ENCODE measurements around the gene GAS1. TPM values are rescaled to one million over a fixed set of nuclear protein-coding genes. Genes with fewer than 3 reads are reported as not detected.
A peak's percentile ranks its signal among the peaks of the same experiment; 100 is the strongest.

Gene GAS1
- total RNA-seq: 16.8 TPM
- long read RNA-seq, transcript GAS1-201 (1 exons, 2,827 nt): major isoform, 65 of 65 reads
- long read RNA-seq, partial matches to known transcripts: 0 of 65 reads
- long read RNA-seq, other reads (novel, unspliced or antisense): 0 of 65 reads

GRCh38 chr9:86947146-86948073, at the start of gene GAS1:
TSS of gene GAS1 (minus strand) at chr9:86947506. CDS start at chr9:86946779, 727 bp downstream.
- Histone ChIP-seq H3K36me3 (no peaks in the 10 kb centered on the region), H3K4me3 (peak within 1 kb of the TSS; percentile 79), H3K4me1 (peaks cover 13% of the 10 kb centered on the region), H3K27me3 (peaks cover 13% of the 10 kb centered on the region), H3K27ac (peak within 1 kb of the TSS; percentile 82), H3K9me3 (no peaks in the 10 kb centered on the region)
- DNase-seq (peak; percentile 83), ATAC-seq (peak; percentile 80)
- TF ChIP-seq CTCF (IDR thresholded peaks at IDR 0.05): no peak
- intact Hi-C loops (cut with DNase I): no loop called here

- intact Hi-C loops (cut with DNase I): no loop called here
- no peak for TF ChIP-seq CTCF (IDR thresholded peaks at IDR 0.05)
- no peaks in the 10 kb centered on the region for H3K9me3 ChIP-seq
- H3K27ac ChIP-seq: no peak overlapping the region
- no peaks in the 10 kb centered on the region for H3K36me3 ChIP-seq
- ATAC-seq: no peak
- no peaks in the 10 kb centered on the region for H3K4me1 ChIP-seq
- H3K27me3 ChIP-seq: no peaks in the 10 kb centered on the region
- no peak overlapping the region for H3K4me3 ChIP-seq
- DNase-seq: no peak
These were observed 46.9 kb upstream of the GAS1 start for GRCh38 chr9:86994231-86994630.

- intact Hi-C loops (cut with DNase I): no loop called here
- Histone ChIP-seq H3K4me1 (no peaks in the 10 kb centered on the region), H3K4me3 (no peak overlapping the region), H3K36me3 (no peaks in the 10 kb centered on the region), H3K9me3 (no peaks in the 10 kb centered on the region), H3K27me3 (no peaks in the 10 kb centered on the region), H3K27ac (no peak overlapping the region)
- no peak for TF ChIP-seq CTCF (IDR thresholded peaks at IDR 0.05)
- ATAC-seq (no peak), DNase-seq (no peak)
These were observed 46.5 kb upstream of the GAS1 start for GRCh38 chr9:86993830-86994229.

- no peak for DNase-seq
- Histone ChIP-seq H3K27ac (no peak overlapping the region), H3K4me3 (no peak overlapping the region), H3K4me1 (no peaks in the 10 kb centered on the region), H3K36me3 (no peaks in the 10 kb centered on the region), H3K27me3 (no peaks in the 10 kb centered on the region), H3K9me3 (no peaks in the 10 kb centered on the region)
- ATAC-seq: no peak
- TF ChIP-seq CTCF (IDR thresholded peaks at IDR 0.05): no peak
- intact Hi-C loops (cut with DNase I): no loop called here
These were observed 43.8 kb upstream of the GAS1 start for GRCh38 chr9:86991077-86991476.

- H3K9me3 ChIP-seq: no peaks in the 10 kb centered on the region
- H3K27ac ChIP-seq: no peak overlapping the region
- H3K4me1 ChIP-seq: no peaks in the 10 kb centered on the region
- no peaks in the 10 kb centered on the region for H3K27me3 ChIP-seq
- ATAC-seq (no peak), DNase-seq (no peak)
- intact Hi-C loops (cut with DNase I): no loop called here
- H3K4me3 ChIP-seq: no peak overlapping the region
- no peak for TF ChIP-seq CTCF (IDR thresholded peaks at IDR 0.05)
- H3K36me3 ChIP-seq: no peaks in the 10 kb centered on the region
These were observed 43.0 kb upstream of the GAS1 start for GRCh38 chr9:86990290-86990689.

Data from upper lobe of right lung (tissue), 1 donor.